Dedifferentiated amniotic fluid mesenchymal stem cell (primary cell): ENCODE data around the gene ASCC1.

ENCODE experiments used
- DNase-seq: peaks from one replicate; pipeline ENCODE4 v3.0.0-alpha.2; 2016; ENCODE audit errors: extremely low spot score

The ASCC1 gene

DNA sequence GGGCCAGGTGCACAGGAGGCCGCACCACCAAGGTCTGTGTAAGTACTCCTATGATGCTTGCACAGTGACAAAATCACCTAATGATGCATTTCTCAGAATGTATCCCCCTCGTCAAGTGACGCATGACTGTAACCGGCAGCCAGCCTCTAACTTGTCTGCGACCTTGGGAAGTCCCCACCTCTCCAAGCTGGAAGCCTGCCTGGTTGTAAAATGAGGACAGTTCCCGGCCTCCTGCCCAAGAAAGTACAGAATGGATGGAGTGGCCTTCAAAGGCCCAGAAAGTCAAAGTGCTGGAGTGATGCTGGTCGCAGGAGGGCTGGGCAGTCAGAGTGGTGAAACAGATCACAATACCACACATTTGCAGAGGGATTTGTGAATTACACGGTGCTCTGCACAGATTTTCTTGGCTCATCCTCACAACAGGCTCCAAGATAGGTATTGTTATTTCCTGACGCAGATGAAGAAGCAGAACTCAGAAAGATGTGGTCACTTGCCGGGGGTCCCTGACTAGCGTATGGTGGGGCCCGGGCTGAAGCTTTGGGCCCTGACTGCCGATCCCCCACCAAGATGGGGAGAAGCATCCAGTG, 150.5 kb downstream of the ASCC1 start:
- DNase-seq, result no peak

GRCh38 chr10:72063703-72064391, 152.2 kb downstream of the ASCC1 start:
- DNase-seq, result no peak

DNA sequence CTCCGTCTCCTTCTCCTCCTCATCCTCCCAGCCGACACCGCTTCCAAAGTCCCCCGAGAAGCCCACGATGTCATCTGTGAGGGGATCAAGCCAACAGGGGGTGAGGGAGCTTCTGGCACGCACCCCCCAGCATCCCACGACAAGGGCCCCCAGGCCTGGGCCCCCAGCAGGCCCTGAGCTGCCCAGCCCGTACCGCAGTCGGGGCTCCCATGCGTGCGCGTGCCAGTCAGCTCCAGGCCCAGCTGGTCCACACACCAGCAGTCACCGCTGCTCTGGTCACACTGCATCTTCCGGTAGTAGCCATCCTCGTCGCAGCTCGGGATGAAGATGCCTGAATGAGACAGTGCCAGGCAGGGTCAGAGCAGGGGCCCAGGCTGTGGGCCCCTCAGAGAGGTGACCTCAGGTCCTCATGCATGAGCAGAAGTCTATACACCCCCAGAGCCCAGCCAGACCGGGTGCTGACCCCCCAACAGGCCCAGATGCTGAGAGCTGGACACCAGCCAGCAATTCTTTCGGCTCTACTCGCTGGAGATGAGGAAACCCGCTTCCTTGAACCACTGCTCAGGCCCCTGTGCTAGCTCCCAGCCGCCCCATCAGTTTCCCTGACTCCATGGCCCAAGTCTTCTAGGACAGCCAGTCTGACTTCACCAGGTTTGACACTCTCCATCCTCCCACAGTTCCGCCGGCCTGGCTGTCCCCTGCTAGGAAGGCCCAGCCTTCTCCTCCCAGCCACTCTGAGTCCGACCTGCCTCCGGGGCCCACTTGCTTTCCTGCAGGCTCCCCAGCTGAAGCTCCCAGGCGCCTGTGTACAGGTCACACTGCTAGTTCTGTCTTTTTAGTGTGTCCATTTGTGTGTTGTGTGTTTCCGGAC, 153.0 kb downstream of the ASCC1 start:
- DNase-seq, result no peak

- DNase-seq, result no peak
Observed at GRCh38 chr10:72062382-72062781, 153.7 kb downstream of the ASCC1 start.

- no peak for DNase-seq
Observed at GRCh38 chr10:72061930-72062329, 154.1 kb downstream of the ASCC1 start.

DNA sequence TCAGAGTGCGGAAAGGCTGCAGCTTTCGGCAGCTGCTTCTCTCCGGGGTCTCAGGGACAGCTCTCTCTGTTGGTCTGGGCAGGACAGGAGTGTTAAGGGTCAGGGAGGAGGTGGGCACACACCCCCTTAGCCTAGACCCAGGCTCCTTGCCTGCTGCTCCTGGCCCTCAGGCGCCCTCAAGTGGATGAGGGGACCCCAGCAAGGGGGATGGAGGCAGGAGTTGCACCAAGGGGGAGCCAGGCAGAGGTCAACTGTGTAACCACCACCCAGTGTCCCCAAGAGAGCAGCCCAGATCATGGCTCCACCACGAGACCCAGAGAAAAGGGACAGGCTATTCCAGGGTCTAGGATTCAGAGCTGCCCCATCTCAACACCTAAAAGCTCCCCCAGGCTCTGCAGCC, 154.6 kb downstream of the ASCC1 start:
- DNase-seq, result no peak

DNA sequence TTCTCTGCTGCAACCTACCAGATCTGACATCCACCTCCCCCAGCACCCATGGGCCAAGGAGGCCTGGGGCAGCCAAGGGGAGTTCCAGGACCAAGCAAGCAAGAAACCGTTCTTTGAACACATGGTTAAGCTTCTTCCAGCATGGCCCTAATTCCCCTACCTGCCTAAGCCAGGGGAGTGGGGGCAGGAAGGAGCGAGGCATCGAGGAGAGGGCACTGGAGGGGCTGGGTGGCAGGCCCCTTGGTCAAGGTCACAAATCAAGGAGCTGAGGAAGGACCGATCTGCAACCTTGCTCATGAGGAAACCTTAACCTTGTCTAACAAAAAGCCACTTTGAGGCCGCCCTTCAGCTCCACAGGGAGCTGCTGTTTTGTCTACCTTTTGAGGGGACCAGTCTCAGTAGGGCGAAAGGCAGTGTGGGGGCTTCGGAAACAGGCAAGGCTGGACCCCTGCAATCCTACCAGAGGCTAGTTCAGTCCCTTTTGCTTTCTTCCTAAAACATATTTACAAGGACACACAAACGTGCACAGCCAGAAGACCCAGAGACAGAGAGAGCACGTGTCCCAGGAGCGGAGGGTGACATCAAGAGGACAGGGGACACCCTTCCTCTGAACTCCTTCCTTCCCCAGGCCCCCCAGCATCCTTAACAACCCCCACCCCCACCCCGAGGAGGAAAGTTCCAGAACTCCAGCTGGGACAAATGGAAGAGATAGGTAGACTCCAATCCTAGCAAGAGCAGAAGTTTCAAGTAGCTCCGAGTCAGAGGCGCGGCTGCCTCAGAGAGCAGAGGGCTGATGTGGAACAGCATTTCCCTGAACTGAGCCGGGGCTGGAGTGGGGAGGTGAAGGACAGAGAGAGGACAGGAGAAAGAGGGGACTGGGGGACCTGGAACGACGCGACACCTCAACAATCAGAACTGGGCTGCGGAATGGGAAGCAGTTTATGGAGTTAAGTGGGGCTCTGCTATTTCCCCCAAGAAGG, 155.9 kb downstream of the ASCC1 start:
- no peak for DNase-seq

GRCh38 chr10:72058989-72059842, 156.9 kb downstream of the ASCC1 start:
- no peak for DNase-seq

DNA sequence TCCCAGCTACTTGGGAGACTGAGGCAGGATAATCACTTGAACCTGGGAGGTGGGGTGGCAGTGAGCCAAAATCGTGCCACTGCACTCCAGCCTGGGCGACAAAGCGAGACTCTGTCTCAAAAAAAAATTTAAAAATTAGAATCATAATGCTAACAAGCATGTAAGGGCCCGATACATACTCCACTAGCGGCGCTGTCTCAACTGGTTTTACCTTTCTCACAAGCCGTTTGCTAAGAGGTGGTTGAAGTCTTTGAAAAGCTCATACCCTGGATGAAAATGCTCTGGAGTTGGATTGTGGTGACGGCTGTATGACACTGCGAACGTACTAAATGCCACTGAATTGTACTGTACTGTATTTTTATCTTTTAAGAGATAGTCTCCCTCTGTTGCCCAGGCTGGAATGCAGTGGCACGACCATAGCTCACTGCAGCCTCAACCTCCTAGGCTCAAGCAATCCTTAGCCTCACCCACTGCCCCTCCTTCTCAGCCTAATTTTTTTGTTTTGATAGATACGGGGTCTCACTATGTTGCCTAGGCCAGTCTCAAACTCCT, 157.7 kb downstream of the ASCC1 start:
- DNase-seq, result no peak

DNA sequence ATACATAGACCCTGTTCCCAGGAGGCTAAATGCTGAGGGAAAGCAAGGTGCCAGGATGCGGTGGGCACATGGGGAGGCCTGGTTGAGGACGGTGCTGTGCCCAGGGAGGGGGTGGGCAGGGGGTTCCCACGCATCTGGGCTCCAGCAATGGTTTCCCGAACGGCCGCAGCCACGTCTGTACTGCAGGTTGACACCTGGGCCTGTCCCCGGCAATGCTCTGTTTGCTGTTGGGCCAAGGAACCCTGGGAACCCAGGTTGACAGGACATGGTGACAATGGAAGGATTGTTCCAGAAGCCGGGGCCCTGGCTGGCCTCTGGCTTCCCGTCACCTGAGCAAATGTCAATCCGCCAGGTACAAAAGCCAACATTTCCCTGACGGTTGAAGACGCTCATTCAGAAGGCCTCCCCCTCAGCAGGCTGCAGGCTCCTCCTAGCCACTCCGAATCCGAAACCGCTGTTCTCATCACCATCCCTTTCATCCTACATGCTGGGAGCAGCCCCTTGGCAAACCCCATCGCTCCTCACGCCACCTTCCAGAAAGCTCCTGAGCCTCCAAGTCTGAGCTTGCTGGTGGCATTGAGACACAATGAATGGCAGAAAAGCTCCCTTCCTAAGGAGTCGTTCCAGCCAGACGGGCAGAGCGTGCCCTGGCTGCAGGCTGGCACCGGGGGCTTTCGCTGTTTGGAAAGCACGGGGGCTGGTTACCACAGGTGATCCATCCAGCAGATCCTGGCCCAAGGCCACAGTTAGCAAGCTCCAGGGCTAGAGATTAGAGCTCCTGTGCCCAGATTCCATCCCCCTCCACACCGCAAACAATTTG, 158.9 kb downstream of the ASCC1 start:
- no peak for DNase-seq

- no peak for DNase-seq
Observed at GRCh38 chr10:72056113-72056512, 160.0 kb downstream of the ASCC1 start.

GRCh38 chr10:72053690-72054089, 162.4 kb downstream of the ASCC1 start:
- DNase-seq, result no peak

DNA sequence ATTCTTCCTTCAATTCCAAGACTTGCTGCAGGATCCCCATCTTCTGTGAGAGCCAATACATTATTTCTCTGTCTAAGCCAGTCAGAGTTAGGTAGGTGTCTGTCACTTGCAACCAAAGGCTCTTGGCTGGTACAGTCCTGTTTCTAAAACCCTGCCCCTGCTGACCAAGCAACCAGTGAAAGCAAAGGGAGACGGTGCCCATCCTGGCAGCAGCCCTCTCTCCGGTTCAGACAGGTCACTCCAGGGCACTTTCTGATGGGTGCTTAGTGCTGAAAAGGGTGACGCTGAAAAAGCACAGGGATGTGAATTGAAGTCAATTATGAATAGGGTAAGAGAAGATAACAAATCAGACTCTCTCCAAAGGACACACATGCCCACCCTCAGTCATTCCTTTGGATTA, 165.2 kb downstream of the ASCC1 start:
- DNase-seq, result no peak

GRCh38 chr10:72049969-72050781, 165.9 kb downstream of the ASCC1 start:
- no peak for DNase-seq

GRCh38 chr10:72049472-72049871, 166.6 kb downstream of the ASCC1 start:
- no peak for DNase-seq

DNA sequence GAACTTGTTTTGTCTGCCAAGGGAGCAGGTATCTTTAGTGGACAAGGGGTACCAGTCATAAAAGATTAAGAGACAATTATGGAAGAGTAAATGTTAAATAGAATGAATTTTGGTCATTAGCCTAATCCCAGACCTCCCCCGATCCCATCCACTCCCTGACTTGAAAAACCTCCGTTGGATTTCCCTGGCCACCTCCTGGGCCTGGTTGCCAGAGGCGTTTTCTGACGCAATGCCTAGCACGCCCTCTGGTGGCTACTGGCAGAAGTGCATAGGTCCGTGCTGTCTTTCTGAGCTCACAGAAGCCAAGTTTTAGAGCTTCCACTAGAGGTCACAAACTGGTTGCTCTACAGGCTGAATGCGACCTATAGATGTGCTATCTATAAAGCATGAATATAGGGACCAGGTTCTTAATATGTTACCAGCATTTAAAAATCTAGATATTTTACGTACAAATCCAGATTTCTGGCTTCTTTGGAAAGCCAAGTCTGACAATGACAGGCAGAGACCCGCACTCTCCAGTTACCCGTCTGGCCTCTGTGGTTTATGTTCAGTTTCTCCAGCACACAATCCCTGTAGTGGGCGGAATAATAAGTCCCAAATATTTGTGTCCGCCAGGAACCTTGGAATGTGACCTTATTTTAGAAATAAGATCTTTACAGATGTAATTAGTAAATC, 167.5 kb downstream of the ASCC1 start:
- peak; percentile 94 for DNase-seq
